Mucosa of rectum (tissue), 2 donors: ENCODE data around the gene USF3.

Source experiments
- H3K27ac ChIP-seq, 2 donors: one replicate each; pipeline ENCODE4 v1.7.0; 2013; ENCODE audit warnings: inconsistent platforms in 2 of 2, low read depth in 2 of 2, low read length in 2 of 2
- H3K27me3 ChIP-seq, 2 donors: one replicate each; pipeline ENCODE4 v1.7.0; 2013; ENCODE audit warnings: low read length in 2 of 2; ENCODE audit not compliant: control insufficient read depth in 2 of 2, insufficient read depth in 2 of 2
- H3K36me3 ChIP-seq, 2 donors: one replicate each; pipeline ENCODE4 v1.7.0; 2013; ENCODE audit warnings: low read length in 2 of 2; ENCODE audit not compliant: control insufficient read depth in 2 of 2, insufficient read depth in 2 of 2
- H3K4me1 ChIP-seq, 2 donors: one replicate each; pipeline ENCODE4 v1.7.0; 2013; ENCODE audit warnings: low read length in 2 of 2, mild to moderate bottlenecking in 1 of 2; ENCODE audit not compliant: control insufficient read depth in 2 of 2, insufficient read depth in 2 of 2
- H3K4me3 ChIP-seq, 2 donors: one replicate each; pipeline ENCODE4 v1.7.0; 2013; ENCODE audit warnings: low read length in 2 of 2
- H3K9ac ChIP-seq, 2 donors: one replicate each; pipeline ENCODE4 v1.7.0; 2013; ENCODE audit warnings: low read length in 2 of 2, low read depth in 1 of 2, mild to moderate bottlenecking in 1 of 2
- H3K9me3 ChIP-seq, 2 donors: one replicate each; pipeline ENCODE4 v1.7.0; 2013; ENCODE audit warnings: low read length in 2 of 2; ENCODE audit not compliant: control insufficient read depth in 2 of 2
- donor health status: healthy.
- donor health status: Normal muscosa, but diverticular disease.

Gene USF3

GRCh38 chr3:113730550-113730949, 34.1 kb upstream of the USF3 start:
- H3K9me3 ChIP-seq: no peaks in the 10 kb centered on the region
- no peak overlapping the region for H3K9ac ChIP-seq
- H3K4me3 ChIP-seq: no peak overlapping the region
- no peaks in the 10 kb centered on the region for H3K4me1 ChIP-seq
- no peaks in the 10 kb centered on the region for H3K27me3 ChIP-seq
- H3K27ac ChIP-seq: no peak overlapping the region
- peaks cover 0 to 5% of the 10 kb centered on the region in 2 donors for H3K36me3 ChIP-seq

DNA sequence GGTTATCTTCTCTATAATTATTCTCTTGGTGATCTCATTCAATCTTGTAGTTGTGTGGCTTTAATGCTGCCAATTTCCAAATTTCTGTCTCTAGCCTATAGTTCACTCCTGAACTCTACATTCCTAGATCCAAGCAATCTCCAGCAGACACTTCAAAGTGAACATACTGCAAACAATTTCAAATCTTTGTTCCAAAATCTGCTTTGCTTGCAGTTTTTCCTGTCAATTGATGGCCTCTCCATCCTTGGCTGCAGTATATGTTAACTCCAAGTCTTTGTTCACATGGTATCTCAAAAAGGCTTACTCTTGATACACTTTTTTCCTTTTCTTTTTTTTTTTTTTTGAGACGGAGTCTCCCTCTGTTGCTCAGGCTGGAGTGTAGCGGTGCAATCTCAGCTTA, 32.2 kb upstream of the USF3 start:
- no peak overlapping the region for H3K4me3 ChIP-seq
- H3K27ac ChIP-seq: no peak overlapping the region
- H3K9ac ChIP-seq: no peak overlapping the region
- H3K9me3 ChIP-seq: no peaks in the 10 kb centered on the region
- H3K36me3 ChIP-seq: peaks cover 0 to 5% of the 10 kb centered on the region in 2 donors
- H3K27me3 ChIP-seq: no peaks in the 10 kb centered on the region
- H3K4me1 ChIP-seq: no peaks in the 10 kb centered on the region

- Histone ChIP-seq H3K36me3 (peaks cover 6 to 12% of the 10 kb centered on the region in 2 donors), H3K27me3 (no peaks in the 10 kb centered on the region), H3K9me3 (no peaks in the 10 kb centered on the region), H3K9ac (no peak overlapping the region), H3K27ac (no peak overlapping the region), H3K4me3 (no peak overlapping the region), H3K4me1 (no peaks in the 10 kb centered on the region)
These were observed 25.2 kb upstream of the USF3 start for GRCh38 chr3:113721636-113722035.

DNA sequence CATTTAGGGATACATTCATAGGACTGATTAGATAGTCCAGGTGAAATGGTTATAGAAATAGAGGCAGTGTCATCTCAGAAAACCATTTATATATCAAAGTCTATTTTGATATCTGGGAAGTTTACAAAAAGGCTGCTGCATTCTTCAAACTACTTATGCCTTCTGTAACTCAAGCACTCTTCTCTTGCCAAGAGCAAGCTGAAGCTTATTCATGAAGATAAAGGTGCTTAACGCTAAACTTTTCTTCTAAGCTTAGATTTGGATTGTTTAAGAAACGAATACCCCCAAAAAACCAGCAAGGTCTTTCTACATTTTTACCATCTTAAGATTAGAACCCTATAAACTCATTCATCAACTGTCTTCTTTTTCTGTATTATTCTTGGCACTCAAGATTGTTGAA, 23.3 kb upstream of the USF3 start:
- Histone ChIP-seq H3K36me3 (peaks cover 6 to 12% of the 10 kb centered on the region in 2 donors), H3K4me1 (no peaks in the 10 kb centered on the region), H3K4me3 (no peak overlapping the region), H3K27ac (no peak overlapping the region), H3K9ac (no peak overlapping the region), H3K27me3 (no peaks in the 10 kb centered on the region), H3K9me3 (no peaks in the 10 kb centered on the region)

DNA sequence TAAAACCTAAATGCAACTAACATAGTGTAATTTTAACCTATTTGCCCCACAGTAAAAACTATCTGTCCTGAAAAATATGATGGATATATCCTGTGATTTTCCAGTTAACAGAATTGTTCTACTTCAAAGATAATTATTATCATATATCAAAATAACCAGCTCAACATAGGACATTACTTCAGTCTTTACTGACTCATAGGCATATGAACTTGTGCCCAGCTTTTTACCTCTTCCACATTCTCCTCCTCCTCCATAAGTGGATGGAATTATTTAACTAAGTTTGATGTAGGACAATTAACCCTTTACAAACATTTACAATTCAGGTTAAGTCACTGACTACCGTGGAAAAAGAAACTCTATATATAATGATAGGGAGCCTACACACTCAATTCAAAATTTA, 22.9 kb upstream of the USF3 start:
- Histone ChIP-seq H3K9me3 (no peaks in the 10 kb centered on the region), H3K4me3 (no peak overlapping the region), H3K9ac (no peak overlapping the region), H3K36me3 (peaks cover 6 to 12% of the 10 kb centered on the region in 2 donors), H3K4me1 (no peaks in the 10 kb centered on the region), H3K27ac (no peak overlapping the region), H3K27me3 (no peaks in the 10 kb centered on the region)

DNA sequence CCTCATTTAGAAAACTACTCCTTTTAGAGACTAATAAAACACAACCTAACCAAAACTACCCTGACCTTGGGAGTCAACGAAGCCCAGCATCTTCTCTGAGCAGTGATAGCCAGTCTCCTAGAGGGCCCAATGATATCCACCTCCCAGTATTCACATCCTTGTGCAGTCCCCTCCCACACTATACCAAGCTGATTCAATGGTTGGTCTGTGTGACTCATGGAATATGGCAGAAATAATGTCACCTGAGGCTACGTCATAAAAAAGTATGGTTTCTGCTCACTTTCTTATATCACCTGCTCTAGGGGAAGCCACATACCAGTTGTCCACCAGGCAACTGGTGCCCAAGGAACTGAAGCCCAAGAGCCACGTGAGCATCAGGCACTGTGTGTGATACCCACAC, 21.4 kb upstream of the USF3 start:
- H3K4me1 ChIP-seq: no peaks in the 10 kb centered on the region
- H3K36me3 ChIP-seq: peaks cover 6 to 7% of the 10 kb centered on the region in 2 donors
- H3K27me3 ChIP-seq: no peaks in the 10 kb centered on the region
- no peak overlapping the region for H3K27ac ChIP-seq
- no peak overlapping the region for H3K4me3 ChIP-seq
- no peak overlapping the region for H3K9ac ChIP-seq
- no peaks in the 10 kb centered on the region for H3K9me3 ChIP-seq

DNA sequence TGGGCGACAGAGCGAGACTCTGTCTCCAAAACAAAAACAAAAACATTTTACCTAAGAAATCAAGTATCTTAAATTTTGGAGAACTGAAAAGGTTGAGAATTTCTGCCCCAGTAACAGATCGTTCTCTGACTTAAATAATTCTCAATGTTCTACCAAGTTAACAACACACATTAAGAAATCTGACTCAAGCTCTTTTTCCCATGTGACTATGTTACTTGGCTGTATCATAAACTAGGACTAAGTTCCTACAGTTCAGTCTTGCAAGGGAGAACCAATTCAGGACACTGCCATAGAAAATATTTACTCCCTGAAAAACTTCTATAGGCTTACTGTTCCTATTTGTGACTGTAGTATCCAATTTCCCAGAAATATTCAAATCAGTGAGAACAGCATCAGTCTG, 20.9 kb upstream of the USF3 start:
- Histone ChIP-seq H3K4me1 (no peaks in the 10 kb centered on the region), H3K36me3 (peaks cover 6 to 7% of the 10 kb centered on the region in 2 donors), H3K9ac (no peak overlapping the region), H3K27ac (no peak overlapping the region), H3K9me3 (no peaks in the 10 kb centered on the region), H3K4me3 (no peak overlapping the region), H3K27me3 (no peaks in the 10 kb centered on the region)

GRCh38 chr3:113714702-113715101, 18.3 kb upstream of the USF3 start:
- no peaks in the 10 kb centered on the region for H3K4me1 ChIP-seq
- no peaks in the 10 kb centered on the region for H3K27me3 ChIP-seq
- H3K27ac ChIP-seq: no peak overlapping the region
- H3K9ac ChIP-seq: no peak overlapping the region
- no peaks in the 10 kb centered on the region for H3K9me3 ChIP-seq
- H3K36me3 ChIP-seq: no peaks in the 10 kb centered on the region
- no peak overlapping the region for H3K4me3 ChIP-seq

GRCh38 chr3:113712129-113712528, 15.7 kb upstream of the USF3 start:
- Histone ChIP-seq H3K4me1 (no peaks in the 10 kb centered on the region), H3K9ac (no peak overlapping the region), H3K36me3 (no peaks in the 10 kb centered on the region), H3K4me3 (no peak overlapping the region), H3K27me3 (no peaks in the 10 kb centered on the region), H3K27ac (no peak overlapping the region), H3K9me3 (no peaks in the 10 kb centered on the region)

GRCh38 chr3:113707835-113708234, 11.4 kb upstream of the USF3 start:
- no peaks in the 10 kb centered on the region for H3K36me3 ChIP-seq
- no peak overlapping the region for H3K27ac ChIP-seq
- H3K9ac ChIP-seq: no peak overlapping the region
- no peak overlapping the region for H3K4me3 ChIP-seq
- no peaks in the 10 kb centered on the region for H3K27me3 ChIP-seq
- no peaks in the 10 kb centered on the region for H3K9me3 ChIP-seq
- H3K4me1 ChIP-seq: no peaks in the 10 kb centered on the region

- Histone ChIP-seq H3K9ac (no peak overlapping the region), H3K4me1 (peaks cover 13 to 27% of the 10 kb centered on the region in 2 donors), H3K27ac (peak overlapping the region in 1 of 2 donors; percentile 16)
These were observed 2.5 kb upstream of the USF3 start for GRCh38 chr3:113698956-113699355.

More at GRCh38 chr3:113698956-113699355, 2.5 kb upstream of the USF3 start:
- H3K27me3 ChIP-seq: no peaks in the 10 kb centered on the region
- no peaks in the 10 kb centered on the region for H3K36me3 ChIP-seq
- peak overlapping the region; percentile 28 to 81 for H3K4me3 ChIP-seq
- no peaks in the 10 kb centered on the region for H3K9me3 ChIP-seq
